ENCODE data around the gene SDK1. TPM values are rescaled to one million over a fixed set of nuclear protein-coding genes. Genes with fewer than 3 reads are reported as not detected.

The SDK1 gene
- total and polyA plus RNA-seq, 2 donors (not counting 3 experiments of a cell fraction or from before 2014, with no cell fraction given): 1.6 to 3.9 TPM

GRCh38 chr7:3918576-3918975 lies 617.5 kb downstream of the SDK1 start:
- no peak overlapping the region for H3K9ac ChIP-seq (replicated peaks; ENCODE audit: extremely low read depth, insufficient read depth, low read length)
- no peak for FAIRE-seq
- H3K4me1 ChIP-seq (ENCODE audit: control insufficient read depth, extremely low read depth, insufficient read depth, low read length): peaks cover 24% of the 10 kb centered on the region
- BruUV-seq (replicated peaks): no TSS peak
- H3K4me3 ChIP-seq (replicated peaks in 1 of 3; ENCODE audit: insufficient read depth in 1 of 3, low read depth in 1 of 3, low read length in 3 of 3): no peak overlapping the region
- H3K27ac ChIP-seq (ENCODE audit: insufficient read depth, low read depth, low read length): no peak overlapping the region
- H3K9me1 ChIP-seq (replicated peaks; ENCODE audit: control insufficient read depth, extremely low read depth, insufficient read depth, low read length): no peaks in the 10 kb centered on the region
- H3K27me3 ChIP-seq (ENCODE audit: control insufficient read depth in 2 of 2, insufficient read depth in 2 of 2, low read length in 2 of 2): no peaks in the 10 kb centered on the region
- intact Hi-C loops (cut with micrococcal nuclease): no loop called here
- DNase-seq (ENCODE audit: low read depth, low spot score): no peak
- H3K4me2 ChIP-seq (ENCODE audit: insufficient read depth, low read length): no peak overlapping the region
- H2AFZ ChIP-seq (ENCODE audit: low read depth, low read length): no peak overlapping the region
- H4K20me1 ChIP-seq (replicated peaks; ENCODE audit: control insufficient read depth, extremely low read depth, insufficient read depth, low read length): no peaks in the 10 kb centered on the region
- POLR2A ChIA-PET: no interaction called here
- no peak for TF ChIP-seq JUN (IDR thresholded peaks at IDR 0.05; ENCODE audit: borderline replicate concordance, insufficient read depth, insufficient read length, low read depth)
- TF ChIP-seq POLR2AphosphoS5 (IDR thresholded peaks at IDR 0.05; ENCODE audit: insufficient read depth, low read depth, low read length): no peak
- no peak for TF ChIP-seq GATA2 (IDR thresholded peaks at IDR 0.05; ENCODE audit: insufficient read depth, insufficient read length, low read depth, low read length)
- TF ChIP-seq FOS (IDR thresholded peaks at IDR 0.05; ENCODE audit: borderline replicate concordance, insufficient read depth, low read length): no peak
- TF ChIP-seq CTCF (IDR thresholded peaks at IDR 0.05; ENCODE audit: extremely low read depth in 1 of 2, insufficient read depth in 1 of 2, low read depth in 1 of 2, low read length in 2 of 2): no peak
- no peak for TF ChIP-seq MAX (IDR thresholded peaks at IDR 0.05; ENCODE audit: insufficient read depth, insufficient read length)
- no peak for TF ChIP-seq EZH2 (IDR thresholded peaks at IDR 0.05; ENCODE audit: borderline replicate concordance, low read depth, low read length, severe bottlenecking)
- TF ChIP-seq MYC (IDR thresholded peaks at IDR 0.05; ENCODE audit: low read depth, low read length): no peak
- TF ChIP-seq POLR2A (IDR thresholded peaks at IDR 0.05; ENCODE audit: low read depth, low read length): no peak
- H3K79me2 ChIP-seq (ENCODE audit: control insufficient read depth, insufficient read depth, low read length): no peaks in the 10 kb centered on the region
- H3K36me3 ChIP-seq (ENCODE audit: control insufficient read depth in 2 of 2, extremely low read depth in 1 of 2, insufficient read depth in 2 of 2, low read length in 2 of 2): no peaks in the 10 kb centered on the region
- CTCF ChIA-PET: no interaction called here
- dilution Hi-C loops (cut with MboI; ENCODE audit: extremely low pct_ligation_motif_present, low sequenced_read_pairs): no loop called here
- no peaks in the 10 kb centered on the region for H3K9me3 ChIP-seq (replicated peaks; ENCODE audit: control insufficient read depth, insufficient read depth, low read length)

All from endothelial cell of umbilical vein (primary cell).